ENCODE results near the gene ITGB5.

The ITGB5 gene

DNA sequence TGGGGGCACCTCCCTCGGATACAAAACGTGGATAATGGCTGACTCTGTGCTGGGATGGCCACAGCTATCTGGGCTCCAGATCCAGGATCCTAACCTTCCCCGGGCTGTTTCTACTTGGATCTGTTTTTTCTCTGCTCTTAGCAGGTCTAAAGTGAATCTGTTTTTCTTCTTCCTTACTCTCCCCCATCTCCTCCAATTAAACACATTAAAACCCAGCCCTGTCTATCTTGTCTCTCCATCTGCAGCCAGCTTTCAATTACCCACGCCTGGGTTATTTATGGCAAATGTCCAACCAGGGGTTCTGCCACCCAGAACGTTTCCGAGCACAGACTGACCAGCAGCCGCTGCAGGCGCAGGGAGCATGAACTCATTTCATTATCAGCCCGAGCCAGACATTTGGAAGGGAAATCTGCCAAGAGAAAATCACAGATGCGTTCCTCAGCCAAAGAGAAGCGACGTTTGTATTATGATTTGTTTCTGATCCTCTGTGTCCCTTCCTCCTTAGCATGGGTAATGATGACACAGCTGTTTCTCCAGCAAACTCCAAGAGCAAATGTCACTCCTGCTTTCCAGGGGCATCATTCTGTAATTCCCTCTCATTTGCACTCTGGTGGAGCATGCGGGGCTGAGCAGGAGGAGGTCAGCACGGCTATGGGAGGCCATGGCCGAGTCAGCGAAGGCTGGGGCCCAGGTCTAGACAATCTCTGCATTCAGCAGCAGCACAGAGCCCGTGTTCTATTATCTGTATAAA is 114.9 kb downstream of the ITGB5 start:
- TF ChIP-seq, protein P1, sequence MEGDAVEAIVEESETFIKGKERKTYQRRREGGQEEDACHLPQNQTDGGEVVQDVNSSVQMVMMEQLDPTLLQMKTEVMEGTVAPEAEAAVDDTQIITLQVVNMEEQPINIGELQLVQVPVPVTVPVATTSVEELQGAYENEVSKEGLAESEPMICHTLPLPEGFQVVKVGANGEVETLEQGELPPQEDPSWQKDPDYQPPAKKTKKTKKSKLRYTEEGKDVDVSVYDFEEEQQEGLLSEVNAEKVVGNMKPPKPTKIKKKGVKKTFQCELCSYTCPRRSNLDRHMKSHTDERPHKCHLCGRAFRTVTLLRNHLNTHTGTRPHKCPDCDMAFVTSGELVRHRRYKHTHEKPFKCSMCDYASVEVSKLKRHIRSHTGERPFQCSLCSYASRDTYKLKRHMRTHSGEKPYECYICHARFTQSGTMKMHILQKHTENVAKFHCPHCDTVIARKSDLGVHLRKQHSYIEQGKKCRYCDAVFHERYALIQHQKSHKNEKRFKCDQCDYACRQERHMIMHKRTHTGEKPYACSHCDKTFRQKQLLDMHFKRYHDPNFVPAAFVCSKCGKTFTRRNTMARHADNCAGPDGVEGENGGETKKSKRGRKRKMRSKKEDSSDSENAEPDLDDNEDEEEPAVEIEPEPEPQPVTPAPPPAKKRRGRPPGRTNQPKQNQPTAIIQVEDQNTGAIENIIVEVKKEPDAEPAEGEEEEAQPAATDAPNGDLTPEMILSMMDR (IDR thresholded peaks at IDR 0.05; ENCODE audit: insufficient read depth, low read length, missing control alignments): no peak
- H3K4me3 ChIP-seq (ENCODE audit: low read depth, low read length): no peak overlapping the region
- POLR2A ChIA-PET: interaction anchor here (0.9 to 2.6 kb wide), 4 partner anchors 7 to 115 kb away, joined by 3 to 6 read pairs (median 5); partner anchors contain the start of gene ITGB5
- CTCF ChIA-PET: interaction anchor here (1.0 to 15.7 kb wide), 7 partner anchors 9 to 156 kb away, joined by 3 to 467 read pairs (median 6); no protein-coding TSS in a partner anchor
- DNase-seq (ENCODE audit: low read depth, low spot score): no peak

DNA sequence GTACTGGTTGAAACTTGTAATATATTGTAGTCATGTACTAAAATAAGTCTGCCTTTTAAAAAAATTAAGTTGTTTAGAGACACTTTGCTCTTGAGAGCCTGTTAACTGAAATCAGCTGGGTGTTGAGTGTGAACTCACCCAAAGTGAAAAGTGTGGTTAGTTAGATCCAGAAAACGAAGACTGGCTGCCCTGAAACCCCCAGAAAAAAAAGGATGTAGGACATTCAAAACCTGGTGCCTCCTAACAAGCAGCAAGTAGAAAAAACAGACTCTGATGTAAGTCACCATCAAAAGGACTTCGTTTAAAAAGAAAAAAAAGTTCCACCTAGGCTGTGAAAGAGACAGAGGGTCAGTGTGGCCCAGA is 116.1 kb downstream of the ITGB5 start:
- TF ChIP-seq, protein P1 (IDR thresholded peaks at IDR 0.05; ENCODE audit: insufficient read depth, low read length, missing control alignments): no peak
- no peak for DNase-seq (ENCODE audit: low read depth, low spot score)
- CTCF ChIA-PET: interaction anchor here (0.9 to 15.7 kb wide), 10 partner anchors 10 to 816 kb away, joined by 3 to 467 read pairs (median 4); no protein-coding TSS in a partner anchor
- POLR2A ChIA-PET: interaction anchor here (1.5 to 2.6 kb wide), 2 partner anchors 9 to 20 kb away, joined by 6 read pairs; no protein-coding TSS in a partner anchor
- no peak overlapping the region for H3K4me3 ChIP-seq (ENCODE audit: low read depth, low read length)

DNA sequence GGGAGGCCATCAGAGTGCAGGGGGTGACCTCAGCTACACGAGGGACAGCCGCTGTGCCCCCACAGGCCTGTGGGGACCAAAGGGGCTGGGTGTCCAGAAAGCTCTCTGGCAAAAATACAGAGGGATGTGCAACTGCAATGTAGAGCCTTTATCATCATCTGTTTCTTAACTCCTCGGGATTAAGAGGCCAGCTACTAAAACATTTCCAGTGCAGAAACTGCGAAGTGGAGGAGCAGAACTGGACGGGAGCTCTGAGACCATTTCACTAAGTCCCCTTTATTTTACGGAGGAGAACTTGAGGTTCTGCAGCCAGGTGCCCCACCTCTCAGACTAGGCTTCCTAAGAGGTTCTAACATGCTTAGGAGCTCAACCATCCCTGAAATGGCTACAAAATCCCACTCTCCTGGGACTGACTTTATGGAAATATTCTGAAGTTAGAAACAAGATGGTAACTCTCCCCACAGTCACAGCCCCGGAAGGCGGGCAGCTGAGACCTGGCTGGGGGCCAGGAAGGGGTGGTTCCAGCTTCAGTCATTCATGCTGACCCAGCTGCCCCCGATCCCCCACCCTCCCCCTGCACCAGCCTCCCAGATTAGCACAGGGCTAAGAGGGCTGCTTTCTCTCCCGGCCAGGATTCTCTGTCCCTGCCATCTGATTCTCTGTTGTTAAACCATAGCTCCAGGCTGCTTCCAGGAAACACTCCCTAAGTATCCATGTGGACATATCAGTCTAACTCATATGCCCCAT is 116.7 kb downstream of the ITGB5 start:
- CTCF ChIA-PET: interaction anchor here (0.9 to 15.7 kb wide), 10 partner anchors 9 to 816 kb away, joined by 3 to 467 read pairs (median 4); no protein-coding TSS in a partner anchor
- TF ChIP-seq, protein P1 (IDR thresholded peaks at IDR 0.05; ENCODE audit: insufficient read depth, low read length, missing control alignments): no peak
- POLR2A ChIA-PET: interaction anchor here (1.5 to 2.6 kb wide), 2 partner anchors 9 to 21 kb away, joined by 6 read pairs; no protein-coding TSS in a partner anchor
- no peak overlapping the region for H3K4me3 ChIP-seq (ENCODE audit: low read depth, low read length)
- no peak for DNase-seq (ENCODE audit: low read depth, low spot score)

DNA sequence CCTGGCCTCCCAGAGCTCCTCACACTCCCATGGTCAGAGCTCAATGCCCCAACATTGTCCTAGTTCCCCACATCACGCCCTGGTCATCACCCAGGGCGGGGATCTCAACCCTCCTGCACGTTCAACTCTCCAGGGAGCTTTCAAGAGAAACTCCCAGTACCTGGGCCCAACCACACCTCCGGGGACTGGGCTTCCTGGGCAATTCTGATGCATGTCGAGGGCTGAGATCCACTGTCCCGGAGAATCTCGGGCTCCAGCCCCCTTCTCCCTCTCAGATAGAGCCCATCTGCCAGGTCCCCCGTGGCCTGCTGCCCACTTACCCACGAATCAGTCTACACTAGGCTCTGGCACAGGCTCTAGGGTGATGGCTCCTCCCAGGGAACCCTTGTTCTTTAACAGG is 117.7 kb downstream of the ITGB5 start:
- POLR2A ChIA-PET: interaction anchor here (0.6 kb wide), 1 partner anchor 127 kb away, joined by 3 read pairs; no protein-coding TSS in a partner anchor
- CTCF ChIA-PET: interaction anchor here (0.9 to 15.7 kb wide), 6 partner anchors 8 to 136 kb away, joined by 3 to 467 read pairs (median 14); no protein-coding TSS in a partner anchor
- DNase-seq (ENCODE audit: low read depth, low spot score): no peak
- TF ChIP-seq, protein P1 (IDR thresholded peaks at IDR 0.05; ENCODE audit: insufficient read depth, low read length, missing control alignments): no peak
- H3K4me3 ChIP-seq (ENCODE audit: low read depth, low read length): no peak overlapping the region

DNA sequence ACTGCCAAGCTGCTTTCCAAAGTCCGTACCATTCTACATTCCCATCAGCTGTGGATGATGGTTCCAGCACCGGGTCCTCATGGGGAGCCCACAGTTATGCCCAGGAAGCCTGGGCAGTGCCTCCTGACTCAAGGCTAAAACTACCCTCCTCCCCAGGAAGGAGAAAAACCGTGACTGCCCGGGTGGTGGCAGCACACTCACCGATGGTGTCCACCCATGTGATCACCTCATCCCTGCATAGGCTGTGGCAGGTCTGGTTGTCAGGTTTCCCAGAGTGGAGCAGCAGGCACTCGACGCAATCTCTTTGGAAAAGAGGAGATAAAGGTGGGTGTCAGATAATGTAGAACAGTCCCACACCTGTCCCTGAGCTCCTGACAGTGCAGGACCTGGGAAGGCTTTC is 118.4 kb downstream of the ITGB5 start:
- ChIA-PET CTCF (interaction anchor here (0.9 to 15.7 kb wide), 5 partner anchors 8 to 136 kb away, joined by 3 to 467 read pairs (median 24); no protein-coding TSS in a partner anchor), POLR2A (interaction anchor here (0.6 kb wide), 1 partner anchor 127 kb away, joined by 3 read pairs; no protein-coding TSS in a partner anchor)
- TF ChIP-seq, protein P1 (IDR thresholded peaks at IDR 0.05; ENCODE audit: insufficient read depth, low read length, missing control alignments): peak; percentile 6
- H3K4me3 ChIP-seq (ENCODE audit: low read depth, low read length): no peak overlapping the region
- no peak for DNase-seq (ENCODE audit: low read depth, low spot score)

All from AG04449 (cell line).